NCI-H1436 (cell line): ENCODE measurements around the gene PDSS1.
"Not testable (repeated sequence)": the region's sequence is repeated elsewhere in the genome, so short reads cannot be mapped to it uniquely, and the experiment has no call there.

Experiments
- DNase-seq: peaks from one replicate; lab custom pipeline; 2025; lab: John Stamatoyannopoulos, UW

The PDSS1 gene, protein sequence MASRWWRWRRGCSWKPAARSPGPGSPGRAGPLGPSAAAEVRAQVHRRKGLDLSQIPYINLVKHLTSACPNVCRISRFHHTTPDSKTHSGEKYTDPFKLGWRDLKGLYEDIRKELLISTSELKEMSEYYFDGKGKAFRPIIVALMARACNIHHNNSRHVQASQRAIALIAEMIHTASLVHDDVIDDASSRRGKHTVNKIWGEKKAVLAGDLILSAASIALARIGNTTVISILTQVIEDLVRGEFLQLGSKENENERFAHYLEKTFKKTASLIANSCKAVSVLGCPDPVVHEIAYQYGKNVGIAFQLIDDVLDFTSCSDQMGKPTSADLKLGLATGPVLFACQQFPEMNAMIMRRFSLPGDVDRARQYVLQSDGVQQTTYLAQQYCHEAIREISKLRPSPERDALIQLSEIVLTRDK

DNA sequence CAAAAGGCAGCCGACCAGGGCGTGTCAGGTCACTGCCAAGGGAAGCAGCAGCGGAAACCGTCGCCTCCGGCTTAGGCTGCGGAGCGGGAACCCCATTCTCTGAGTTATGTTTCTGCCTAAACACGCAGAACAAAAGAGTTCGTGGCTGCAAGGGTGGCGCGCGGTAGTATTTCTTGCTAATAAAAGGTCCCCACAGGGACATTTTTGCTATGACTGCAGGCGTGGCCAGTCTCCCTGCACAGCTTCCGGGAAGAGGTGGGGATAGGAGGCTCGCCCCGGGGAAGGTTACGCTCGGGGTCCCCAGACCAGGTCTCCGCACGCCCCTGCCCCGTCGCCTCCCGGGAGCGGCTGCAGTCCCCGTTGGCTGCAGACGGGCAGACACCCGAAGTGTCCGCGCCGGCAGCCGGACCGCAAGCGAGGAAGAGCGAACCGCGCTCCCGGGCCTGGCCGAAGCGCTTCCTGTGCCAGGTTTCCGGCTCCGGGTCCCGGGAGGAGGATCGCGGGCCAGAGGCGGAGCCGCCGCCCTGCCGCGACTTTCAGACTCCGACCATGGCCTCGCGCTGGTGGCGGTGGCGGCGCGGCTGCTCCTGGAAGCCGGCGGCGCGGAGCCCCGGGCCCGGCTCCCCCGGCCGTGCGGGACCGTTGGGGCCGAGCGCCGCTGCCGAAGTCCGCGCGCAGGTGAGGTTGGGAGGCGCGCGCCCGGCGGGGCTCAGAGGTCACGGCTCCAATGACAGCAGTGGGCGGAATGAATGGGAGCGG is at the start of gene PDSS1:
Gene PDSS1 (plus strand): TSS at position 539 of the 759 bp plus-strand sequence. CDS start 11 bp downstream, at position 550.
- DNase-seq = peak; percentile 55

DNA sequence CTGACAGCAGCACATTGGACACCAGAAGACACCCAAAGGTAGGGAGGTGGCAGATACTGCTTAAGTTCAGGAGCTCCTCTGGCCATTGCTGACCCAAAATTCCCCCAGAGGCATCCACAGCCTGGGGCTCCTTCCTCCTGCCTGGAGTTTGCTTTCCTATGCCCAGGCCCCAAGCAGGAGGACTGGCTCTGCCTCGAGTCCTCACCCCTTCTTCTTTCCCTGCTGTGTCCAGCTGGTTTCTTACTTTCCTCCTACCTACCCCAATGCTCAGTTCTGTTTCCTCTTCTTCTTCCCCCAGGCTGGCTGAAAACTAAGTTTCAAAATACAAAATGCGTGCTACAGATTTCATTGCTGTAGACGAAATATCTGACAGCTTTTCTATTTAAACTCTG is 49.3 kb upstream of the PDSS1 start:
- not testable (repeated sequence) for DNase-seq

DNA sequence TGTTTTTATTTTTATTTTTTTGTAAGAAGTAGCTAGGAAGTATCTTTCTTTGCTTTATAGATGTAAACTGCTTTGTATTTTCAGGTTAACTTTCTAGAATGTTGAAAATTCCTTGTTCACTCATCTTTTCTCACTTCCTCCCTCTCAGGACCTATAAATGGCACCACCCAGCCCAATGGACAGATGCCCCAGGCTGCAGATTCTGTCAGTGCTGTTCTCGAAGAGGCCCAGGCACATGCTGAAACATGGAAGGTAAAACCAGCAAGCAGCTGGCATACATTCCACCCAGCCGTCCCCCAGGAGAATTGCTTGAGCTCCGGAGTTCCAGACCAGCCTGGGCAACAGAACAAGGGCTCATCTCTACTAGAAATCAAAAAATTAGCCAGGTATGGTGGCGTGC is 47.1 kb upstream of the PDSS1 start:
- DNase-seq = no peak

DNA sequence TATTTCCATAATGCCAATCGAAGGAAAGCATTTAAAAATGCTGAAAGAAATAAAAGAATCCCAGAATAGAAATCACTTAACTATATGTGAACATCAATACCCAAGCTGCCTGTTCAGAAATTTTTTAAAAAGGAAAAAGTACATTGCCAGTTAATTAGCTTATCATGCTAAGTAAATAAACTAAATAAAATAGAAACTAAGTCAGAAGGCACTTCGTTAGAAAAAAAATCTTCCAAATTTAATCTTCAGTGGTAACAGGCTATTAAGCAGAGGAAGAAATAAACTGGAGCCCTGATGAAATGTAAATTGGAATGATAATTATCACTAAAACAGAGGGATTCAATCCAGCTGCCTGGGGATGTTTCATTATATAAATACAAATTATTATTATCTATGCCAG is 46.0 kb upstream of the PDSS1 start:
- not testable (repeated sequence) for DNase-seq

GRCh38 chr10:26653004-26653403 is 44.5 kb upstream of the PDSS1 start:
- no peak for DNase-seq

GRCh38 chr10:26655746-26656145 is 41.8 kb upstream of the PDSS1 start:
- DNase-seq = no peak

DNA sequence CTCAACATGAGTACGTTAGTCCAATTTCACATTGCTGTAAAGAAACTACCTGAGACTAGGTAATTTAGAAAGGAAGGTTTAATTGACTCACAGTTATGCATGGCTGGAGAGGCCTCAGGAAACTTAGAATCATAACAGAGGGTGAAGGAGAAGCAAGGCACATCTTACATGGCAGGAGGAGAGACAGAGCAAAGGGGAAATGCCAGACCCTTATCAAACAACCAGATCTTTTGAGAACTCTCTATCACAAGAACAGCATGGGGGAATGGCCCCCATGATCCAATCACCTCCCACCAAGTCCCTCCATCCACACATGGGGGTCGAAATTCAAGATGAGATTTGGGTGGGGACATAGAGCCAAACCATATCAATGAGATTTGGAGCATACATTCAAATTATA is 34.6 kb upstream of the PDSS1 start:
- no peak for DNase-seq

- no peak for DNase-seq
Observed at GRCh38 chr10:26665080-26666048, 32.1 kb upstream of the PDSS1 start.

DNA sequence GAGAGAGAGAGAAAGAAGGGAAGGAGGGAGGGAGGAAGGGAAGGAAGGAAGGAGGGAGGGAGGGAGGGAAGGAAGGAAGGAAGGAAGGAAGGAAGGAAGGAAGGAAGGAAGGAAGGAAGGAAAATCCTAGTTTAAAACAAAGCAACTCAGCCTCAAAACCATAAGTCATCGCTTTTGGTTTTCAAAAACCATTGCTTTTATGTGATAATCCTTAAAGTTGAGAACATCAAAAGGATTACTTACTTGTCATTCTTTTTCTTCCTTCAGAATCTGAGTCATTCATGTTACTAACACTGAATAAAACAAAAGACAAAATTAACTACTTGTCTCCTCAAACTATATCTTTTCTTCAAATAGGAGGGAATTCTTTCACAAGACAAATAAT is 21.6 kb upstream of the PDSS1 start:
- no peak for DNase-seq

GRCh38 chr10:26679588-26679987 is 17.9 kb upstream of the PDSS1 start:
- no peak for DNase-seq

DNA sequence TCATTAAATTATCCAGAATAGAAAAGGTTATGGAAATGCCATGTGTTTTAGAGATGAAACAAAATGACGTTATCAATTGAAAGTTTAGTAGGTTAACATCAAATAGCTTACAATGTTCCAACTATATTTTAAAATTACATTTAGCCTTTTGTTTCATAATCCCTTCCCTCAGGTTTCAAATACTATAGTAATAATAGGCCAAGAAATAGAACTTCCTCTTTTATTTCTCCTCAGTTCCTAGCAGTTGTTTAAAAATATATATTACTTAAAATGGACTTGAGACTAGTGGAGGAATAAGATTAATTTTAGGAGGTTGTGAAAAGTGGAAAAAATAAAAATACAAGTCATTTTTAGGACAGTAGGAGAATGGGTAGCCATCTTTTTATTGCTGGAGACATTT is 16.4 kb upstream of the PDSS1 start:
- no peak for DNase-seq

DNA sequence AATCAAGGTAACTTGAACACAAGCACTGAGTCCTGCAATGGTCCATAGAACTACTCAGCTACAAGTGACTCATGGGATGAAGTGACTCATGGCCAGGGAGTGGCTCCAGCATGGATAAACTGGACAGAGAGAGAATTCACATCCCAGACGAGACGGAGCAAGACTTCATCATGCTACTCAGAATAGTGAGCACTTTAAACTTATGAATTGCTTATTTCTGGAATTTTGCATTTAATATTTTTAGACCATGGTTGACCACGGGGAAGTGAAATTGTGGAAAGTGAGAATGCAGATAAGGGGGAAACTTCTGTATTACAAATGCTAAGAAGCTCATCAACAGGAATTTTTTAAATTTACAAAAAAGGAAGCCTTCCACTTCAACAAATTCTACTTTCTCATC is 15.5 kb upstream of the PDSS1 start:
- DNase-seq = not testable (repeated sequence)

DNA sequence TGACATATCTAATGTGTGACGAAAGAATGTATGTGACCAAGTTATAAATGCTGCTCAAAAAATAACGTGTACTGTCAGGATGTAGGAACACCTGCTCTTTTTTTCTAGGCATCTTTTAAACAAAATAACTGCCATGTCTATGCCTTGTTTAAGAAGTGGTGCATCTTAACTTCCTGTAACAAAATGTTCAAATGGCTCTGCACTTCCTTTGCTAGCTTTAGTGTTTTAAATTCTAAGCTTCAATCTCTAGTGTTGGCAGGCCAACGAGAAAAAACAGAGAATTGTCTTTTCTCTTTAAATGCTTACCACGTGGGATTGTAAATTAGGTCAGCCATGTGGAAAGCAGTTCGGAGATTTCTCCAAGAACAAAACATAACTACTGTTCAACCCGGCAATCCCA is 14.6 kb upstream of the PDSS1 start:
- no peak for DNase-seq

- DNase-seq = peak; percentile 11
Observed at GRCh38 chr10:26684667-26685264, 12.7 kb upstream of the PDSS1 start.

GRCh38 chr10:26685441-26685840 is 12.1 kb upstream of the PDSS1 start:
- no peak for DNase-seq

GRCh38 chr10:26689399-26689798 is 8.1 kb upstream of the PDSS1 start:
- no peak for DNase-seq

GRCh38 chr10:26690731-26691475 is 6.6 kb upstream of the PDSS1 start:
- no peak for DNase-seq

DNA sequence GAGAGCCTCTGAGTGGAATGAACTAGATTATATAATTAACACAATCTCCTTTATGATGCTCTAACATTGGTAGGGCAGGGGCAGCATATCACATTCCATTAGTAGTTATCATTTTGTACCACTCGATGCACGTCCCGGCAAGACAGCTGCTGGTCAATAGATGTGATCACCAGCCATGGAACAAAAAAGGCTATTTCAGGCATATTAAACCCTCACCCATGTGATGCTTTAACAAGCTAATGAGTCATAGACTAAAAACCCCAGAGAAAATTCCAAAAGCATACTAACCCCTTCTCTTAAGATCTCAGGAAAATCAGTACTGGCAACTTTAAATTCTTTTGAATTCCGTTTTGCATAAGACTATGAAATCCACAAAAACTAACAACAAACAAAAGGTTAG is 3.0 kb upstream of the PDSS1 start:
- not testable (repeated sequence) for DNase-seq

DNA sequence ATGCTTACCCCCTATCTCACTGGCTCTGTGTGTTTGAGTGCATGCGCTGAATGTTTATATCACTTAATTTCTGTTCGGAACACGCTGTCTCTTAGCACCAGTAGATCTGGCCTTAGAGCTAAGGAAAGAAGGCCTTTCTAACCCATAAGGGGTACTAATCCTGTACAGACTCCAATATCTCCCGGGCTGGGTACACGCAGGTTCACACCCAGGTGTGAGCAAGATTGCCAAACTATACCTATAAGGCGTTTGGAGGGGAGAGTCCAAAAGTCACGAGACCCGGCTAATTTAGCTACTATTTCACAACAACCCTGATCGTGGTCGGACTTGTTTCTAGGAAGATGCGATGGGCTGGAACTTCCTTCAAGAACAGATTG is 727 bp upstream of the PDSS1 start:
- DNase-seq = no peak

GRCh38 chr10:26697922-26698608 is 564 bp downstream of the PDSS1 start:
- DNase-seq = no peak
